ENCODE results near the gene JCAD. TPM values are rescaled to one million over a fixed set of nuclear protein-coding genes. Genes with fewer than 3 reads are reported as not detected.
A peak's percentile ranks its signal among the peaks of the same experiment; 100 is the strongest.

The JCAD gene
- total and polyA plus RNA-seq, 2 experiments from 2014 or later = 0.78 to 2.1 TPM

DNA sequence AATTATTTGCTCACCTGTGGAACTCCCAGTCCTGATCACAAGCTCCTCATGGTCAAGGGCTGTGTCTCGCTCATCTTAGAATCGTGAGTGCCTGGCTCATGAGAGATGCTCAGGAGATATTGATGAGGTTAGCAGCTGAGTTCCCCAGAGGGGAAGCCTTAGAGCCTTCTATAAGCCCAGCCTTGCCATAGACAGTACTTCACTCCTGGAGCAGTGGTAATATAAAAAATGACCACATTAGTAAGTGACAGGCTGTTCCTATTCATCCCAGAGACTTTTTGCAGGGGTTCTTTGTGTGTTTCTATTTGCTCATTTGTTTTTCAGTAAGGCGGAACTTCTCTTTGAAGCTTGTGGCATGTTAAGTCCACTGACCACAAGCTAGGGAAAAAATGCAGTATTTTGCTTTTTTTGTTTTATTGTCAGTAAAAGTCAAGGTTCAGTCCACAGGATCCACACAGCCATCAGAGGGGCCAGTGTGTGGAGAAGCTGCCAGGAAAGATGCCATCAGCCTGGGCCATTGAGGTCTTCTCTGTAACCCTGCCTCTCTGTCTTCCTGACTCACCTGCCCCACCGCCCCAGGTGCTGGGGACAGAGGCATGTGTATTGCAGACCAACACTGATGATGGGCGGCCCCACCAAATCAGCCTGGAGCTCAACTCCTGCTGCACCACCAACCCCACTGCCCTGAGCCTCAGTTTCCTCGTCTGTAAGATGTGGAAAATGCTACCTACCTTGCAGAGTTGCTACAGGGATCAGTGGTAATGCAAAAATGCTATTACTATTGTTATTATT is 36.4 kb upstream of the JCAD start (continued):
- TF ChIP-seq, protein P1, sequence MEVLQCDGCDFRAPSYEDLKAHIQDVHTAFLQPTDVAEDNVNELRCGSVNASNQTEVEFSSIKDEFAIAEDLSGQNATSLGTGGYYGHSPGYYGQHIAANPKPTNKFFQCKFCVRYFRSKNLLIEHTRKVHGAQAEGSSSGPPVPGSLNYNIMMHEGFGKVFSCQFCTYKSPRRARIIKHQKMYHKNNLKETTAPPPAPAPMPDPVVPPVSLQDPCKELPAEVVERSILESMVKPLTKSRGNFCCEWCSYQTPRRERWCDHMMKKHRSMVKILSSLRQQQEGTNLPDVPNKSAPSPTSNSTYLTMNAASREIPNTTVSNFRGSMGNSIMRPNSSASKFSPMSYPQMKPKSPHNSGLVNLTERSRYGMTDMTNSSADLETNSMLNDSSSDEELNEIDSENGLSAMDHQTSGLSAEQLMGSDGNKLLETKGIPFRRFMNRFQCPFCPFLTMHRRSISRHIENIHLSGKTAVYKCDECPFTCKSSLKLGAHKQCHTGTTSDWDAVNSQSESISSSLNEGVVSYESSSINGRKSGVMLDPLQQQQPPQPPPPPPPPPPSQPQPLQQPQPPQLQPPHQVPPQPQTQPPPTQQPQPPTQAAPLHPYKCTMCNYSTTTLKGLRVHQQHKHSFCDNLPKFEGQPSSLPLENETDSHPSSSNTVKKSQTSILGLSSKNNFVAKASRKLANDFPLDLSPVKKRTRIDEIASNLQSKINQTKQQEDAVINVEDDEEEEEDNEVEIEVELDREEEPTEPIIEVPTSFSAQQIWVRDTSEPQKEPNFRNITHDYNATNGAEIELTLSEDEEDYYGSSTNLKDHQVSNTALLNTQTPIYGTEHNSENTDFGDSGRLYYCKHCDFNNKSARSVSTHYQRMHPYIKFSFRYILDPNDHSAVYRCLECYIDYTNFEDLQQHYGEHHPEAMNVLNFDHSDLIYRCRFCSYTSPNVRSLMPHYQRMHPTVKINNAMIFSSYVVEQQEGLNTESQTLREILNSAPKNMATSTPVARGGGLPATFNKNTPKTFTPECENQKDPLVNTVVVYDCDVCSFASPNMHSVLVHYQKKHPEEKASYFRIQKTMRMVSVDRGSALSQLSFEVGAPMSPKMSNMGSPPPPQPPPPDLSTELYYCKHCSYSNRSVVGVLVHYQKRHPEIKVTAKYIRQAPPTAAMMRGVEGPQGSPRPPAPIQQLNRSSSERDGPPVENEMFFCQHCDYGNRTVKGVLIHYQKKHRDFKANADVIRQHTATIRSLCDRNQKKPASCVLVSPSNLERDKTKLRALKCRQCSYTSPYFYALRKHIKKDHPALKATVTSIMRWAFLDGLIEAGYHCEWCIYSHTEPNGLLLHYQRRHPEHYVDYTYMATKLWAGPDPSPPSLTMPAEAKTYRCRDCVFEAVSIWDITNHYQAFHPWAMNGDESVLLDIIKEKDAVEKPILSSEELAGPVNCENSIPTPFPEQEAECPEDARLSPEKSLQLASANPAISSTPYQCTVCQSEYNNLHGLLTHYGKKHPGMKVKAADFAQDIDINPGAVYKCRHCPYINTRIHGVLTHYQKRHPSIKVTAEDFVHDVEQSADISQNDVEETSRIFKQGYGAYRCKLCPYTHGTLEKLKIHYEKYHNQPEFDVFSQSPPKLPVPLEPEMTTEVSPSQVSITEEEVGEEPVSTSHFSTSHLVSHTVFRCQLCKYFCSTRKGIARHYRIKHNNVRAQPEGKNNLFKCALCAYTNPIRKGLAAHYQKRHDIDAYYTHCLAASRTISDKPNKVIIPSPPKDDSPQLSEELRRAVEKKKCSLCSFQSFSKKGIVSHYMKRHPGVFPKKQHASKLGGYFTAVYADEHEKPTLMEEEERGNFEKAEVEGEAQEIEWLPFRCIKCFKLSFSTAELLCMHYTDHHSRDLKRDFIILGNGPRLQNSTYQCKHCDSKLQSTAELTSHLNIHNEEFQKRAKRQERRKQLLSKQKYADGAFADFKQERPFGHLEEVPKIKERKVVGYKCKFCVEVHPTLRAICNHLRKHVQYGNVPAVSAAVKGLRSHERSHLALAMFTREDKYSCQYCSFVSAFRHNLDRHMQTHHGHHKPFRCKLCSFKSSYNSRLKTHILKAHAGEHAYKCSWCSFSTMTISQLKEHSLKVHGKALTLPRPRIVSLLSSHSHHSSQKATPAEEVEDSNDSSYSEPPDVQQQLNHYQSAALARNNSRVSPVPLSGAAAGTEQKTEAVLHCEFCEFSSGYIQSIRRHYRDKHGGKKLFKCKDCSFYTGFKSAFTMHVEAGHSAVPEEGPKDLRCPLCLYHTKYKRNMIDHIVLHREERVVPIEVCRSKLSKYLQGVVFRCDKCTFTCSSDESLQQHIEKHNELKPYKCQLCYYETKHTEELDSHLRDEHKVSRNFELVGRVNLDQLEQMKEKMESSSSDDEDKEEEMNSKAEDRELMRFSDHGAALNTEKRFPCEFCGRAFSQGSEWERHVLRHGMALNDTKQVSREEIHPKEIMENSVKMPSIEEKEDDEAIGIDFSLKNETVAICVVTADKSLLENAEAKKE (CRISPR knock-in tag; IDR thresholded peaks at IDR 0.05) = no peak
- TF ChIP-seq STAT1 (IDR thresholded peaks at IDR 0.05; ENCODE audit: unreplicated experiment) (no peak), EZH2phosphoT487 (IDR thresholded peaks at IDR 0.05; ENCODE audit: unreplicated experiment) (no peak), CREB1 (CRISPR knock-in tag; IDR thresholded peaks at IDR 0.05; ENCODE audit: low read depth) (no peak)

DNA sequence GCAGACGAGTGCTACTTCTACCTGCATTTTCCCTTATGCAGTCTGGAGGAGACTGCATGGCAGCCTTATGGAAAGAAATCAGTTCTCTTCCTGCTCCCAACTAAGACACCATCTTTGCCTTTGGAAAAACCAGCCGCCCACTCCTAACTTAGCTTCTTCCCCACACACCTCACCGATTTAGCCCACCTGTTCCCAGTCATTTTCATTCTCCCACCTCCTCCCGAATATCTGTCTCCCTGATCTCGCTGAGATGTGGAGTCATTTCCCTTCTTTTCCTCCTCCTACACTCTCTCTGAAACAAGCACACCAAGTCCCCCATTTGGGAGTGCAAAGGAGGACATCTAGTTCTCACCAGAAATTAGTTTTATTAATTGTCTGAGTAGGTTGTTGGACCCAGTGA is 35.2 kb upstream of the JCAD start:
- H3K4me1 Mint-ChIP-seq = peaks cover 3% of the 10 kb centered on the region
- ATAC-seq (no peak), DNase-seq (ENCODE audit: low spot score) (no peak)
- H3K27ac Mint-ChIP-seq = no peak overlapping the region
- no peaks in the 10 kb centered on the region for H3K36me3 Mint-ChIP-seq (ENCODE audit: low read depth)
- H3K27me3 Mint-ChIP-seq (ENCODE audit: insufficient read depth, low read depth, poor library complexity) = peaks cover 1% of the 10 kb centered on the region
- no peak overlapping the region for H3K4me3 Mint-ChIP-seq
- no peaks in the 10 kb centered on the region for H3K4me1 ChIP-seq (ENCODE audit: insufficient read depth)
- H3K4me2 ChIP-seq = no peak overlapping the region
- no peaks in the 10 kb centered on the region for H3K9me2 ChIP-seq (ENCODE audit: insufficient read depth)
- H2AFZ ChIP-seq = peak overlapping the region; percentile 43; the same call in 1 of the 2 replicates
- no peaks in the 10 kb centered on the region for H3K9me3 Mint-ChIP-seq
- H4K20me1 ChIP-seq (replicated peaks; ENCODE audit: insufficient read depth) = no peaks in the 10 kb centered on the region
- H3K27ac ChIP-seq (ENCODE audit: low read depth) = no peak overlapping the region
- H3K36me3 ChIP-seq (ENCODE audit: insufficient read depth) = no peaks in the 10 kb centered on the region
- no peaks in the 10 kb centered on the region for H3F3A ChIP-seq (replicated peaks; ENCODE audit: low read depth)
- H3K4me3 ChIP-seq = no peak overlapping the region
- H3K79me2 ChIP-seq (replicated peaks; ENCODE audit: insufficient read depth) = no peaks in the 10 kb centered on the region
- no peaks in the 10 kb centered on the region for H3K27me3 ChIP-seq (ENCODE audit: insufficient read depth)
- TF ChIP-seq, protein P2, sequence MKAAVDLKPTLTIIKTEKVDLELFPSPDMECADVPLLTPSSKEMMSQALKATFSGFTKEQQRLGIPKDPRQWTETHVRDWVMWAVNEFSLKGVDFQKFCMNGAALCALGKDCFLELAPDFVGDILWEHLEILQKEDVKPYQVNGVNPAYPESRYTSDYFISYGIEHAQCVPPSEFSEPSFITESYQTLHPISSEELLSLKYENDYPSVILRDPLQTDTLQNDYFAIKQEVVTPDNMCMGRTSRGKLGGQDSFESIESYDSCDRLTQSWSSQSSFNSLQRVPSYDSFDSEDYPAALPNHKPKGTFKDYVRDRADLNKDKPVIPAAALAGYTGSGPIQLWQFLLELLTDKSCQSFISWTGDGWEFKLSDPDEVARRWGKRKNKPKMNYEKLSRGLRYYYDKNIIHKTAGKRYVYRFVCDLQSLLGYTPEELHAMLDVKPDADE (IDR thresholded peaks at IDR 0.05) = no peak
- TF ChIP-seq ZNF331 (CRISPR knock-in tag; IDR thresholded peaks at IDR 0.05; ENCODE audit: low read depth) (no peak), CREB1 (CRISPR knock-in tag; IDR thresholded peaks at IDR 0.05; ENCODE audit: low read depth) (no peak), POLR2AphosphoS5 (IDR thresholded peaks at IDR 0.05; ENCODE audit: low read depth) (no peak)
- TF ChIP-seq, protein P1 (CRISPR knock-in tag; IDR thresholded peaks at IDR 0.05) = no peak

Measured in GM23338 (cell line).